Choroid plexus epithelial cell (primary cell): Measurements from ENCODE around the gene GOT1.

ENCODE experiments used
- DNase-seq: peaks from one replicate; pipeline ENCODE4 v3.0.0-alpha.2; 2010; ENCODE audit warnings: low read depth
- H3K4me3 ChIP-seq: 2 replicates; pipeline ENCODE4 v1.5.1; 2011; ENCODE audit warnings: low read depth, mild to moderate bottlenecking, control low read depth, low read length, moderate library complexity
- CTCF ChIP-seq: conservative IDR thresholded peaks from 2 replicates; pipeline ENCODE4 v1.5.1; 2011; ENCODE audit warnings: low read depth, mild to moderate bottlenecking, control low read depth, inconsistent platforms, low read length, moderate library complexity

GOT1 gene

GRCh38 chr10:99421233-99421739, 9.1 kb downstream of the GOT1 start:
- no peak overlapping the region for H3K4me3 ChIP-seq
- no peak for DNase-seq
- no peak for TF ChIP-seq CTCF

GRCh38 chr10:99419688-99420087, 10.7 kb downstream of the GOT1 start:
- TF ChIP-seq CTCF = no peak
- no peak for DNase-seq
- H3K4me3 ChIP-seq = no peak overlapping the region

GRCh38 chr10:99418910-99419624, 11.4 kb downstream of the GOT1 start:
- no peak for TF ChIP-seq CTCF
- no peak for DNase-seq
- no peak overlapping the region for H3K4me3 ChIP-seq

- no peak for DNase-seq
- TF ChIP-seq CTCF = no peak
- no peak overlapping the region for H3K4me3 ChIP-seq
These were observed 18.3 kb downstream of the GOT1 start for GRCh38 chr10:99412099-99412498.

GRCh38 chr10:99411546-99411945, 18.9 kb downstream of the GOT1 start:
- H3K4me3 ChIP-seq = no peak overlapping the region
- DNase-seq = no peak
- no peak for TF ChIP-seq CTCF

- no peak for TF ChIP-seq CTCF
- no peak for DNase-seq
These were observed 19.5 kb downstream of the GOT1 start for GRCh38 chr10:99410876-99411275.

GRCh38 chr10:99410146-99410545, 20.3 kb downstream of the GOT1 start:
- no peak for DNase-seq
- H3K4me3 ChIP-seq = no peak overlapping the region
- TF ChIP-seq CTCF = no peak

More at GRCh38 chr10:99410876-99411275, 19.5 kb downstream of the GOT1 start:
- no peak overlapping the region for H3K4me3 ChIP-seq
